NT2/D1 (cell line): ENCODE measurements around the gene KDM4B.

ENCODE experiments used
- SUZ12 ChIP-seq: IDR thresholded peaks from 2 replicates; pipeline ENCODE4 v1.6.1; 2011; ENCODE audit not compliant: insufficient read length, insufficient read depth; ENCODE audit errors: extremely low read depth
- YY1 ChIP-seq: IDR thresholded peaks from 2 replicates; pipeline ENCODE4 v1.6.1; 2011; ENCODE audit not compliant: insufficient read length, insufficient read depth
- ZNF274 ChIP-seq: IDR thresholded peaks from 2 replicates; pipeline ENCODE4 v1.6.1; 2011; ENCODE audit warnings: mild to moderate bottlenecking, low read depth, low read length

DNA sequence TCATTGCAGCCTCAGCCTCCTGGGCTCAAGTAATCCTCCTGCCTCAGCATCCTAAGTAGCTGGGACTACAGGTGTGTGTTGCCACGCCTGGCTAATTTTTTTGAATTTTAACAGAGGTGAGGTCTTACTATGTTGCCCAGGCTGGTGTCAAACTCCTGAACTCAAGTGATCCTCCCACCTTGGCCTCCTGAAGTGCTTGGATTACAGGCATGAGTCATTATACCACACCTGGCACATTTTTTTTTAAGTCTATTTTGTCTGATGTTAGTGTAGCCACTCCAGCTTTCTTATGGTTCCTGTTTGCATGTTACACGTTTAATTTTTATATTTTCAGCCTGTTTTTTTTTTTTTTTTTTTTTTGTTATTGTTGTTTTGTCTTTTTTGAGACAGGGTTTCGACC is 24.8 kb downstream of the KDM4B start:
- TF ChIP-seq YY1 (no peak), SUZ12 (no peak), ZNF274 (no peak)
